SHP77 (cell line): ENCODE results near the gene RGS7.
A peak's percentile ranks its signal among the peaks of the same experiment; 100 is the strongest.

ENCODE experiments used
- DNase-seq, 2 experiments: peaks; one replicate each; lab custom pipeline; 2025; lab: John Stamatoyannopoulos, UW

The RGS7 gene

GRCh38 chr1:241356519-241357365 is at the start of gene RGS7:
Gene RGS7, minus strand, starts transcription at chr1:241357205.
- DNase-seq, result peak; percentile 81 to 82

GRCh38 chr1:241406421-241406820 is 49.4 kb upstream of the RGS7 start:
- no peak for DNase-seq

DNA sequence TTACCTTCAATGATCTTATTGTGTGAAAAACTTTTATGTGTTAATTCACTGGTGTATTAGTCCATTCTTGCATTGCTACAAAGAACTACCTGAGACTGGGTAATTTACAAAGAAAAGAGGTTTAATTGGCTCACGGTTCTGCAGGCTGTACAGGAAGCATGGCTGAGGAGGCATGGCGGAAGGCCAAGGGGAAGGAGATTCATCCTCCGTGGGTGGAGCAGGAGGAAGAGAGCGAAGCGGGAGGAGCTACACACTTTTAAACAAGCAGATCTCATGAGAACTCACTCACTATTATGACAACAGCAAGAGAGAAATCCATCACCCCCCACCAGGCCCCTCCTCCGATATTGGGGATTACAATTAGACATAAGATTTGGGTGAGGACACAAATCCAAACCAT is 44.2 kb upstream of the RGS7 start:
- no peak for DNase-seq

DNA sequence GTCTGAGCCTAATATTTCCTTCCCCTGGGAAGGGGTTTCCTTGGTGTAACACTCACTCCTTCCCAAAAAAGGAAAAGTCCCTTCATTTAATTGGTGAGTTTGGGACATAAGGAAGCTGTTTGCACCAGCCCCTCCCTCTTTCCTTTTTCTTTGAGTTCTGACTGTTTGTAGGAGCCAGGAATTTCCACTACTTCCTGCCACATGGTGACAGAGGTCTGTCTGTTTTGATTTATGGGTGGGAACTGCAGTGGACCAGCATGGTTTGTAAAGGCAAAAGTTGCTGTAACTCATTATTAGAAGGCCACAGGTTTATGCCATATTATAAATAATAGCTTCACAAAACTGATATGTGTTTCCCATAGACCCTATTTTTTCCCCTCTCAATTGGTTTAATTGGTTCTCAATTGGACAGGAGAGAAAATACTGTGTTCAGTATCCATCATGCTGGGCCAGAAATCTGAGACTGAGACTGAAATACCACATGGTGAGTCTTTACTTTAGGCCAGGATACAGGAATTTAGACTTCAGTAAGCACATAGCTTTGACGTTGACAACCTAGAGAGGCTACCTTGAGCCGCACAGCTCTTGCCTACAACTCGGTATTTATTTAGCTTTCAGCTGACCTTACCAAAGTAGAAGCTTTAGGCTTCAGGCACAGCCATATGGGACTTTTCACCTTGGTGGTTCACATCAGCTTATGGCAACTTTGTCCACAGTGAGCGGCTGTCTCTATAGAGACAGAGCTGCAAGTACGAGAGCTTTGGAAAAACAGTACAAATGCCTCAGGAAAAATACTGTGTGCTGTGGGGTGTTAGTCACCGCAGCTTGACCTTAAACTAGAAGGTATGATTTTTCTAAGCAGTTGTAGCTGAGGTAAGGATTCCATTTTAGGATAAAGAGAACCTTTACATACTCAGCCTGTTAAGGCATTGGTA is 40.0 kb upstream of the RGS7 start:
- DNase-seq, result no peak

- DNase-seq, result peak; percentile 49 to 63
Measured at GRCh38 chr1:241391926-241392710, 35.1 kb upstream of the RGS7 start.

DNA sequence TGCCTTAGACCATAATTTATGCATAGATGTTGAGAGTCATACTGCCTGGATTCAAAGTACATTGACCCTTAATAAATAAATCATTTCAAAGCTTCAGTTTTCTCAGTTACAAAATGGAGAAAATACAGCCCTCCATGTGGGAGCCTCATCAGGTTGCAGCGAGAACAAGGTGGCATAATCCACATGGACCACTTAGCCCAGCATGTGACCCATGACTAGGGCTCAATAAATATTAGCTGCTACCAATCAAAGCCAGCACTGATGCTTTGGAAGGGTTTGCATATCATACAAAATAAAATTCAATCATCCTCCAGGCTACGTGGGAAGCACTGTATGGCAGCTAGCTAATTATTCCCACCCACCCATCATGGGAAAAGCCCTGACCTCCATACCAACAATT is 33.5 kb upstream of the RGS7 start:
- DNase-seq, result no peak

DNA sequence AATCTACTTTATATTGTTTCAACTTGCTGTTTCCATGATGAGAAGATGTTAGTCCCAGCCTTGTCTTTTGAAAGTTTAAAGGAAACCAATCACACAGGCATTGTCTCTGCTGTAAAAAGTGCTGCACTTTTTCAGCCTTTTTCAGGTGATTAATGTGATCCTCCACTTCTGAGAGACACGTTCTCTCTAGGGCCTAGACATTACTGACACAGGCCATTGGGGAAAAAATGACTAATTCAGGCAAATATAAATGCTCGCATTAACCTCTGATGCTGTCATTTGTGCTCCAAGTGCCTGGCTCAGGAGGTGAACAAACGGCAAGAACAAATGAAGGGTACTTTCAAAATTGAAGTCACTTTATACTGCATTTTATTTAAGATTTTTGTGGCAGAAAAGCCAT is 32.4 kb upstream of the RGS7 start:
- DNase-seq, result no peak

DNA sequence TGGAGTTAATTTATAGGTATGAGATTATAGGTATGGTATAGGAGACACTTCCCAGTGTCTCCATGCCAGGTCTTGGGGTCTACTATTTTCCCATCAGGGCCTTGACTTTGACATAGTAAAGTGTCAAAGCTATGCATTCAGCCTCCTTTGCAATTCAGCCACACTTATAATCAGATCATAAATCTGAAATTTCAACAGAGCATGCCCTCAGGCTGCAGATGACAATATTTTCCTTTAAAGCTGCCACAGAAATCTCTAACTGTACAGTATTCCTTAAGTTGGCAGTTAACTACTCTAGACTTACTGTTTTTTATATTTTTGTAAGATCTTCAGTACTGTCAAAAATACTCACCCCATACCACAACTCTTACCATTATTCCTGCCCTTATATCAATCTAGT is 30.2 kb upstream of the RGS7 start:
- no peak for DNase-seq

- no peak for DNase-seq
Measured at GRCh38 chr1:241376701-241377100, 19.7 kb upstream of the RGS7 start.

DNA sequence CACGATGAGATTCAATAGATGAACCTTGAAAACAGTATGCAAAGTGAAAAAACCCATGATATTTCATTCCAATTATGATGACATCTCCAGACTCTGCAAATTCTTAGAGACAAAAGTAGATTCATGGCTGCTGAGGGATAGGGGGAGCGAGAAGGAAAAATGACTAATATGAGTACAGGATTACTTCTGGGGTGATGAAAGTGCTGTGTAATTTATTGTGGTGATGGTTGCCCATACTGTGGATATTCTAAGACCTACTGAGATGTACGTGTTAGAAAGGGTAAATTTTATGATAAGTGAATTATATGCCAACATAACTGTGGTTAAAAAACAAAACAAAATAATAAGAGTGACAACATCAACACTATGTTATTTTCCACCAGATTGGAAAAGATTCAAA is 18.9 kb upstream of the RGS7 start:
- no peak for DNase-seq

DNA sequence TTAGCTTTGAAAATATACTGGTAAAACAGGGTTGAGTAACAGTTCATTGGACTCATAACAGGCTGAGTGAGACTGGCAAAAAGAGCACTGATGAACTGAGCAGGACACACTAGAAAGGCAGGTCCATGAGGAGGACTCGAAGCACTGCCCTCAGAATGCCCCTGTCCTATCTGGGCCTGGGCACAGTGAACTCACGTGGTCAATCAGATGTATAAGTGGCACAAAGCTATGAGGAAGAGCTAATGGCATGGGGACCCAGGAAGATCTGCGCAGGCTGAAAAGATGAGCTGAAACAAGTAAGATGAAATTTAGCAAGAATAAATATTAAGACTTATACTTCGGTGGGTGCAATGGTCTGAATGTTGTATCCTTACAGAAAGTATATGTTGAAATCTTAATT is 9.2 kb upstream of the RGS7 start:
- no peak for DNase-seq

DNA sequence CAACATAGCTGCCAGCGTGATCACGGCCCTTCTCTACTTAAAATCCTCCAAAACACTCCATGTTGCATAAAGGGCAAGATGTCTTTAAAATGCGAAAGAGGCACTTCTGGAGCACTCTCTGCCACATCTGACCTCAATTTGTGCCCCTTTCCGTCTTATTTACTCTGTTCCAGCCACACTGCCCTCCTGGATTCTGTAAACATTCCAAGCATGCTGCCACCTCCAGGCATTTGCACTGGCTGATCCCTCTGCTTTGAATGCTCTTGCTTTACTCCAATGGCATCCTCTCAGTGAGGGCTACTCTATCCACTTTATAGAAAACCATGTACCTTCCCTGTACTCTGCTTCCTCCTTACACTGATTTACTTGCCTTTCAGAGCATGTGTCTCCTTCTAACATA is 5.3 kb upstream of the RGS7 start:
- DNase-seq, result no peak

DNA sequence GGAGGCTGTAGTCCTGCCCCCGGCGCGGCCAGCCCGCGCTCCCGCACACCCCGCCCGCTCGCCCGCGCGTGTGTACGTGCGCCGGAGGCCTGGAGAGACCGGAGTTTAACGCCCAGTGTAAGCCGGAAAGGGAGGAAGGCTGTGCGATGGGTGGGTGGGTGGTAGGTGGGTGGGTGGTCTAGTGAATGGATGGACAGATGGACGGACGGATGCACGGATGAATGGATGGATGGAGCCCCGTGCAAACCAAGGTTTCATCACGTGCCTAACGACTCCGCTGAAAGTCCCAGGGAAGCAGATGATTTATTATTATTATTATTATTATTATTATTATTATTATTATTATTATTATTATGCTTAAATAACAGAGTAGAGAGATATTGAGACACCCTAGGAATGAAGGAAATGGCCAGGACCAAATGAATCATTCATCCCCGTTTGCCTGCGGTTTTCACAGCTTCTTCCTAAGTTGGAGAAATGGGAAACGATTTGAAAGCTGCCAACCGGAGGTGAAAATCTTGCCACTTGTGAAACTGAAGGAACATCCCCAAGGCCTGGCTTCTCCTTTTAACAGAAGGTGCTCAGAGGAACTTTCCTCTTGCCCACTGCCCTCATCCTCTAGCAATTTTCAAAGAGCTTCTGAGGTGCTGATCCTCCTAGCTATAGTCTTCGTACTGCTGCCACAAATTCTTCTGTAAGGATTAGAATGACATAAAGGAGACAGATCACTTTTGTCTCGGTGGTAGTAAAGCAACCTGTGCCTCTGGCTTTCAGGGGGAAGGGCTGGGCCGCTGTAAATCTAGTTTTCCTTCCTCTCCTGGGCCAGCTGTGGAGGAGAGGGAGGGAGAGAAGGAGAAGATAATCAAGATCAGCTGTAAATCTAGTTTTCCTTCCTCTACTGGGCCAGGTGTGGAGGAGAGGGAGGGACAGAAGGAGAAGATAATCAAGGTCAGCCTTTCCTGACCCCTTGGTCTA is 648 bp upstream of the RGS7 start:
- DNase-seq, result no peak

- DNase-seq, result peak; percentile 30 to 32
Measured at GRCh38 chr1:241356187-241356518, 852 bp downstream of the RGS7 start.

- DNase-seq, result no peak
Measured at GRCh38 chr1:241355311-241356010, 1.5 kb downstream of the RGS7 start.

DNA sequence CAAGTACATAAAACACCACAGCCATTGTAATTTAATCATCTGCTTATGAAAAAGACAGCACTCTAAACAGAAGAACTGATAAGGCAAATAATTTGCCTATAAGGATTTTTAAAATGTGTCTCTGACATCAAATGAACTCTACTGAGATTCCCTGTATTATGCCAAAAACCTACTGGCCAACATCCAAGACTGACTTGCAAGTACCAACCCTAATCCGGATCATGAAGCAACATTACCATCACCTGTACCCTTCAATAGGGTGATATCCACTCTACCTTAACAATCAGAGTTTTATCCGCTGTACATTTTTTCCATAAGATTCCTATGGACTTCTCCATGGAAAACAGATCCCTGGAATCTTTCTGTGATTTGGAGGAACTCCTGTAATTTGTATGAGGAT is 4.6 kb downstream of the RGS7 start:
- DNase-seq, result no peak

DNA sequence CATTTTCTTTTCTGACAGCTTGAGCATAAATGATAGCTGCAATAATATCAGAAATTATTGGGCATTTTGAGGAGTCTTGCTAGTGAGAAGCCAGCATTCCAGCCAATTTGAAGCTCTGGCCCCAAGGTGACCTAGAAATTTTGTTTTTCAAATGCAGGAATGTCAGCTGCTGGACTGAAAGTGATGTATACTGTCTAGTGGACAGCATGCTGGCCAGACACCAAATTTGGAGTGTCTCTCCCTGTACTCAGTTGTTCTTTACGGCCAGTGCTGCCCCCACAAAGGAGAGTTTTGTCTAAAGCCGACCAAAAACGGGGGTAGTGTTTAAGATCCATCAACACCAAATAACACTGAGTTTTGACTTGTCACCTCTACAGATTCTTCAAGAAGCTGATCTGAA is 5.2 kb downstream of the RGS7 start:
- DNase-seq, result no peak

GRCh38 chr1:241343956-241344355 is 13.0 kb downstream of the RGS7 start:
- DNase-seq, result no peak

- no peak for DNase-seq
Measured at GRCh38 chr1:241336335-241336734, 20.7 kb downstream of the RGS7 start.

DNA sequence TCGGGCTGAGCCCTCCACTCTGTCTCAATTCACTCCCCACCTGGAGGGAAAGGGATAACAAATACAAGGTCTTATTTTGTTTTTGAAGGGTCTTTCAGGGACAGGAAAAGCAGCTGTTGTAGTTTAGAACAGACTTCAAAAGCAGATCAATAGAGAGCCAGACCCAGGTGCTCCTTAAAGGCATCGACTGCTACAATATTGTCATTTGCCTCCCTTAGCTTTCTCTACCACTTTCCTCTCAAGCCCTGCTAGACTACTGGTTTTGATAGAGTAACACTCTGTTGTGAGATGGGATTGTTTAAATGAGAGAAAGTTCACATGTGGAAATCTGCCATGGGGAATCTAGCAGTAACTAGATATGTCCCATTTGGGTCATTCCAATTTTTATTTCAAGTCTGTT is 24.0 kb downstream of the RGS7 start:
- DNase-seq, result no peak

DNA sequence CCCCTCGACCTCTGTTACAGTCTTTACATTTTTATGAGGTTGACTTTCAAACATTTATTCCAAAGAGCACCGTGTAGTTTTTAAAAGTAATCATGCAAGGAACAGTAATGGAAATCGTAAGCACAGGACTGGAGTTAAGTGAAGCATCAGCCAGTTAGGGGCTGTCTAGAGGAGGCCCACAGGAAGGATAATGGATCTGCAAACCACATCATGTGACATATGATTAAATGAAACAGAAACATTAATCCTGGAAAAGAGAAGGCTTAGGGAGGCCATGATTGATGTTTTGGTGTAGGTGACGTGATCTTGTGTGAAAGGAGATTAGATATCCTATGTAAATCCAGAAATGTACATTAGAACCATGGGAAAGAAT is 25.0 kb downstream of the RGS7 start:
- no peak for DNase-seq
